HG03064 (cell line): ENCODE results near the gene PADI2.

ENCODE experiments used
- ATAC-seq: cut with Tn5 transposase; IDR thresholded peaks from one replicate; pipeline ENCODE4 v1.9.1; 2021; ENCODE audit warnings: low read depth; ENCODE audit not compliant: unreplicated experiment

The PADI2 gene

GRCh38 chr1:17117451-17118265 is 1.6 kb downstream of the PADI2 start:
- no peak for ATAC-seq

- no peak for ATAC-seq
Measured at GRCh38 chr1:17116643-17117042, 2.6 kb downstream of the PADI2 start.

- ATAC-seq: no peak
Measured at GRCh38 chr1:17113963-17114362, 5.3 kb downstream of the PADI2 start.

GRCh38 chr1:17112496-17113236 is 6.6 kb downstream of the PADI2 start:
- no peak for ATAC-seq

GRCh38 chr1:17112076-17112475 is 7.2 kb downstream of the PADI2 start:
- ATAC-seq: no peak

- ATAC-seq: no peak
Measured at GRCh38 chr1:17110555-17110926, 8.7 kb downstream of the PADI2 start.

GRCh38 chr1:17109892-17110554 is 9.2 kb downstream of the PADI2 start:
- ATAC-seq: no peak

GRCh38 chr1:17108786-17109185 is 10.5 kb downstream of the PADI2 start:
- no peak for ATAC-seq

- ATAC-seq: no peak
Measured at GRCh38 chr1:17108360-17108759, 10.9 kb downstream of the PADI2 start.

- no peak for ATAC-seq
Measured at GRCh38 chr1:17104782-17105181, 14.5 kb downstream of the PADI2 start.

GRCh38 chr1:17102232-17102631 is 17.0 kb downstream of the PADI2 start:
- no peak for ATAC-seq

GRCh38 chr1:17101261-17101660 is 18.0 kb downstream of the PADI2 start:
- ATAC-seq: no peak

- no peak for ATAC-seq
Measured at GRCh38 chr1:17099616-17100340, 19.5 kb downstream of the PADI2 start.

GRCh38 chr1:17098446-17099317 is 20.6 kb downstream of the PADI2 start:
- no peak for ATAC-seq

- ATAC-seq: no peak
Measured at GRCh38 chr1:17097787-17098186, 21.5 kb downstream of the PADI2 start.

- no peak for ATAC-seq
Measured at GRCh38 chr1:17097147-17097546, 22.1 kb downstream of the PADI2 start.

- no peak for ATAC-seq
Measured at GRCh38 chr1:17096584-17096983, 22.7 kb downstream of the PADI2 start.

GRCh38 chr1:17095141-17095540 is 24.1 kb downstream of the PADI2 start:
- ATAC-seq: no peak

- ATAC-seq: no peak
Measured at GRCh38 chr1:17094664-17095063, 24.6 kb downstream of the PADI2 start.

- no peak for ATAC-seq
Measured at GRCh38 chr1:17093822-17094393, 25.3 kb downstream of the PADI2 start.
